Measurements from ENCODE around the gene OR9A4. TPM values are rescaled to one million over a fixed set of nuclear protein-coding genes. Genes with fewer than 3 reads are reported as not detected.
"Not testable (repeated sequence)": the region's sequence is repeated elsewhere in the genome, so short reads cannot be mapped to it uniquely, and the experiment has no call there.

Gene OR9A4
- total and polyA plus RNA-seq, 9 donors: 0.12 to 0.43 (median 0.31) TPM; not detected in 5

DNA sequence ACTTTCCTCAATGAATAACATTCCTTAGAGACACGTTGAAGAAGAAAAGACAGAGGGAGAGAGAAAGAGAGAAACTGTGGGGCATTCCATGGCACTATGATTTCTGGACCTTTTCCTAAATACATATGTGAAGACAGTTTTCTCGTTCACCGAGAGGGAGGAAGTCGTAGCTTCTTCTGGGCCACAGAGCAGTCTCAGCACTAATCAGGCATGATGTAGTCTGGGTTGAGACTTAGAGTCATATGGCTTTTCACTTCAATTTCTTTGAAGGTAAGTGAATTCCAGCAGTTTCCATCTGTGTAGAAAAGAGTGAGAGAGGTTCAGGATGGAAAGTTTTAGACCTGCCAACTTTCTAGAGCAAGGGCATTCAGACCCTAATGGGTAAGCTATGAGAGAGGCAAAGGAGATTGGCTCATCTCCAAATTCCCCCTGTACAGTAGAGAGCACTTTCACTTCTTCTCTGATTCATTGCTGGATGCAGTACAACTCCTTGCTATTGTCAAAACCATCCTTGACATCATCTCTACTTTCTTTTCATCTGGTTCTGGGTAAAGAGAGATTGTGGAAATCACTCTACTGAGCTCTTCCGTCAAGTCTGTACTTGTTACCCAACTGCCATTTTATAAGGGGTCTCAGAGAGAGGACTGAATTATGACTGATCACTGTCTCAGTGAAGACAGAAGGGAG, 31.5 kb upstream of the OR9A4 start:
- Histone ChIP-seq H3K4me1 (ENCODE audit: insufficient read depth) (no peaks in the 10 kb centered on the region), H3K27ac (no peak overlapping the region), H3K9me3 (peaks cover 0 to 2% of the 10 kb centered on the region in 2 donors), H3K4me3 (no peak overlapping the region), H3K27me3 (no peaks in the 10 kb centered on the region), H3K36me3 (no peaks in the 10 kb centered on the region)
- WGBS, 3 donors: 82 to 88% (median 84%) methylated on average over 5 of the region's 5 CpGs
- TF ChIP-seq, protein P1, sequence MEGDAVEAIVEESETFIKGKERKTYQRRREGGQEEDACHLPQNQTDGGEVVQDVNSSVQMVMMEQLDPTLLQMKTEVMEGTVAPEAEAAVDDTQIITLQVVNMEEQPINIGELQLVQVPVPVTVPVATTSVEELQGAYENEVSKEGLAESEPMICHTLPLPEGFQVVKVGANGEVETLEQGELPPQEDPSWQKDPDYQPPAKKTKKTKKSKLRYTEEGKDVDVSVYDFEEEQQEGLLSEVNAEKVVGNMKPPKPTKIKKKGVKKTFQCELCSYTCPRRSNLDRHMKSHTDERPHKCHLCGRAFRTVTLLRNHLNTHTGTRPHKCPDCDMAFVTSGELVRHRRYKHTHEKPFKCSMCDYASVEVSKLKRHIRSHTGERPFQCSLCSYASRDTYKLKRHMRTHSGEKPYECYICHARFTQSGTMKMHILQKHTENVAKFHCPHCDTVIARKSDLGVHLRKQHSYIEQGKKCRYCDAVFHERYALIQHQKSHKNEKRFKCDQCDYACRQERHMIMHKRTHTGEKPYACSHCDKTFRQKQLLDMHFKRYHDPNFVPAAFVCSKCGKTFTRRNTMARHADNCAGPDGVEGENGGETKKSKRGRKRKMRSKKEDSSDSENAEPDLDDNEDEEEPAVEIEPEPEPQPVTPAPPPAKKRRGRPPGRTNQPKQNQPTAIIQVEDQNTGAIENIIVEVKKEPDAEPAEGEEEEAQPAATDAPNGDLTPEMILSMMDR (IDR thresholded peaks at IDR 0.05): no peak
- TF ChIP-seq POLR2A (IDR thresholded peaks at IDR 0.05): no peak
- no peak for TF ChIP-seq EP300 (IDR thresholded peaks at IDR 0.05)
- intact Hi-C loops (cut with DNase I): no loop called here
- no peak for DNase-seq

DNA sequence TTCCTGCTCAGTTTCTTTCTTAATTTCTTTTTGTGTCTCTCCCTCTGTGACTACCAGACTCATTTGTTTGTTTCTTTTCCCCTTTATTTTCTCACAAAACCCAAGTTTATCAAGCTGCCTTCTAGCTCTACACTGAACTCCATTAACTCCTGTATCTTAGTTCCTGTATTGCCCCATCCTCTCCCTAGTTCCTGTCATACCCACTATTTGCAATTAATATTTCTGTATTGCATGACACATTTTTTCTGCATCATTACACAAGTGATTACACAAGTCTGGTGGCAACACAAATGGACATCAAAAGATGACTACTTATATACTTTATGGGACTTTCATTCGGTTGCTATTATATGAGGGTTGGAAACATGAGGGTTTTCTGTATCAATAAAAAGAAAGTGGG, 26.9 kb upstream of the OR9A4 start:
- Histone ChIP-seq H3K27ac (no peak overlapping the region), H3K36me3 (no peaks in the 10 kb centered on the region), H3K9me3 (no peaks in the 10 kb centered on the region), H3K27me3 (no peaks in the 10 kb centered on the region), H3K4me1 (ENCODE audit: insufficient read depth) (no peaks in the 10 kb centered on the region), H3K4me3 (no peak overlapping the region)
- TF ChIP-seq EP300 (IDR thresholded peaks at IDR 0.05) (no peak), POLR2A (IDR thresholded peaks at IDR 0.05) (no peak)
- TF ChIP-seq, protein P1 (IDR thresholded peaks at IDR 0.05): no peak
- WGBS, 3 donors: 88 to 98% (median 95%) methylated on average over 1 of the region's 1 CpG
- no peak for DNase-seq
- intact Hi-C loops (cut with DNase I): no loop called here

DNA sequence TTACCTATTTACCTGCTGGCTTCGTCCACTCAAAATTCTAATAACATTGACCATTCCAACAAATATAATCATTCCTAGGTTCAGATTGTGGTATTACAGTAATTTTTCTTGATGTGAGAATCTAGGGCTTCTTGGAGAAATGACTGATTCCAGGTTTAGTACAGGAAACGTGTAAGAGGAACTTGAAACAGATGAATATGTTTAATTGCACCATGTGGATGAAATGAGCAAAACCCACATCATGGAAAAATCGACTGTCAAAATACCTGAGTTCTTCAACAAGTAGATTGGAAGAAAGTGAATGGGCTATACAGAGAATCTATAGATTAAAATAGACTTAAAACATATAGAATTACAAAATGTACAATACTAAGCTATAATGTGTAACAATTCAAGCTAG, 24.9 kb upstream of the OR9A4 start:
- intact Hi-C loops (cut with DNase I): no loop called here
- TF ChIP-seq EP300 (IDR thresholded peaks at IDR 0.05) (no peak), POLR2A (IDR thresholded peaks at IDR 0.05) (no peak)
- TF ChIP-seq, protein P1 (IDR thresholded peaks at IDR 0.05): no peak
- 78 to 84% (median 78%) methylated on average over 3 of the region's 3 CpGs for WGBS, 3 donors
- Histone ChIP-seq H3K4me3 (no peak overlapping the region), H3K36me3 (no peaks in the 10 kb centered on the region), H3K9me3 (no peaks in the 10 kb centered on the region), H3K27me3 (no peaks in the 10 kb centered on the region), H3K27ac (no peak overlapping the region), H3K4me1 (ENCODE audit: insufficient read depth) (no peaks in the 10 kb centered on the region)
- no peak for DNase-seq

DNA sequence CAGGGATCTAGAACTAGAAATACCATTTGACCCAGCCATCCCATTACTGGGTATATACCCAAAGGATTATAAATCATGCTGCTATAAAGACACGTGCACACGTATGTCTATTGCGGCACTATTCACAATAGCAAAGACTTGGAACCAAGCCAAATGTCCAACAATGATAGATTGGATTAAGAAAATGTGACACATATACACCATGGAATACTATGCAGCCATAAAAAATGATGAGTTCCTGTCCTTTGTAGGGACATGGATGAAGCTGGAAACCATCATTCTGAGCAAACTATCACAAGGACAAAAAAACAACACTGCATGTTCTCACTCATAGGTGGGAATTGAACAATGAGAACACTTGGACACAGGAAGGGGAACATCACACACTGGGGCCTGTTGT, 16.8 kb upstream of the OR9A4 start:
- H3K4me3 ChIP-seq; intact Hi-C loops (cut with DNase I); H3K9me3 ChIP-seq; H3K27me3 ChIP-seq; H3K36me3 ChIP-seq; DNase-seq; H3K27ac ChIP-seq; H3K4me1 ChIP-seq (ENCODE audit: insufficient read depth): not testable (repeated sequence)
- WGBS, 3 donors: 92 to 94% (median 93%) methylated on average over 3 of the region's 3 CpGs

DNA sequence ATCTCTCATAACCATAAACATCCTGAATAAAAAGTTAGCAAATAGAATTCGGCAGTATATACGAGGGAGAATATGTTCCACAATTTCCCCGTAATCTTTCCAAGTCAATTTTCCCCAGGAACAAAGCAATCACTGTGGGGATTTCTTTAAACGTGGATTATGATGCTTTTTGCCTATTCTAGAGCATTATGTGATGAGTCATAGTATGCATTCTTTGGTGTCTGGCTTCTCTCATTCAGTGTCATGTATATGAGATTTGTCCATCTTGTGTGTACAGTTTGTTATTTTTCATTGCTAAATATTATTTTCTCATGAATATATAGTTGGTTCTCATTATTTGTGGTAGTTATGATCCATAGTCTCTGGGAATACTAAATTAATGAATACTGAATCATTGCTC, 9.9 kb upstream of the OR9A4 start:
- H3K36me3 ChIP-seq: no peaks in the 10 kb centered on the region
- no peaks in the 10 kb centered on the region for H3K4me1 ChIP-seq (ENCODE audit: insufficient read depth)
- intact Hi-C loops (cut with DNase I): no loop called here
- no peak overlapping the region for H3K4me3 ChIP-seq
- 81 to 83% (median 82%) methylated on average over 4 of the region's 4 CpGs for WGBS, 3 donors
- H3K27ac ChIP-seq: no peak overlapping the region
- no peak for DNase-seq
- TF ChIP-seq POLR2A (IDR thresholded peaks at IDR 0.05): no peak
- no peak for TF ChIP-seq EP300 (IDR thresholded peaks at IDR 0.05)
- TF ChIP-seq, protein P1 (IDR thresholded peaks at IDR 0.05): no peak
- H3K27me3 ChIP-seq: no peaks in the 10 kb centered on the region
- H3K9me3 ChIP-seq: no peaks in the 10 kb centered on the region

All from ovary (tissue), 9 donors.